Measurements from ENCODE around the gene GAL3ST3. TPM values are rescaled to one million over a fixed set of nuclear protein-coding genes. Genes with fewer than 3 reads are reported as not detected.
"Not testable (repeated sequence)": the region's sequence is repeated elsewhere in the genome, so short reads cannot be mapped to it uniquely, and the experiment has no call there.

GAL3ST3 gene
- not detected for total RNA-seq
- long read RNA-seq, donor 1 = 0 reads
- long read RNA-seq, donor 2 = 0 reads

- no peaks in the 10 kb centered on the region for H3K36me3 ChIP-seq (ENCODE audit: low read depth)
- intact Hi-C loops (cut with DNase I, micrococcal nuclease) = no loop called here
- no peak within 1 kb of the TSS for H3K4me3 ChIP-seq
- TF ChIP-seq CTCF (IDR thresholded peaks at IDR 0.05) = no peak
- ATAC-seq (no peak), DNase-seq (no peak)
- H3K4me1 ChIP-seq (ENCODE audit: low read depth) = peaks cover 21% of the 10 kb centered on the region
- H3K9me3 ChIP-seq = no peaks in the 10 kb centered on the region
These were observed at the start of gene GAL3ST3 for GRCh38 chr11:66048547-66049323. GAL3ST3 (minus strand) TSS chr11:66049161; CDS start chr11:66045415, 3,746 bp downstream.

GRCh38 chr11:66092125-66092524 lies 43.2 kb upstream of the GAL3ST3 start:
- intact Hi-C loops (cut with DNase I, micrococcal nuclease); H3K4me3 ChIP-seq; ATAC-seq; H3K4me1 ChIP-seq (ENCODE audit: low read depth); H3K36me3 ChIP-seq (ENCODE audit: low read depth); DNase-seq; H3K9me3 ChIP-seq: not testable (repeated sequence)

GRCh38 chr11:66090288-66090687 lies 41.3 kb upstream of the GAL3ST3 start:
- Histone ChIP-seq H3K36me3 (ENCODE audit: low read depth) (no peaks in the 10 kb centered on the region), H3K9me3 (no peaks in the 10 kb centered on the region), H3K4me1 (ENCODE audit: low read depth) (no peaks in the 10 kb centered on the region), H3K4me3 (no peak overlapping the region)
- DNase-seq = no peak
- TF ChIP-seq CTCF (IDR thresholded peaks at IDR 0.05) = no peak
- ATAC-seq = no peak
- intact Hi-C loops (cut with DNase I, micrococcal nuclease) = no loop called here

GRCh38 chr11:66089067-66089466 lies 40.1 kb upstream of the GAL3ST3 start:
- Histone ChIP-seq H3K4me1 (ENCODE audit: low read depth) (no peaks in the 10 kb centered on the region), H3K4me3 (no peak overlapping the region), H3K9me3 (no peaks in the 10 kb centered on the region), H3K36me3 (ENCODE audit: low read depth) (no peaks in the 10 kb centered on the region)
- no peak for DNase-seq
- TF ChIP-seq CTCF (IDR thresholded peaks at IDR 0.05) = no peak
- ATAC-seq = no peak
- intact Hi-C loops (cut with DNase I, micrococcal nuclease) = no loop called here

GRCh38 chr11:66087148-66087908 lies 38.4 kb upstream of the GAL3ST3 start:
- H3K4me3 ChIP-seq = no peak overlapping the region
- ATAC-seq = no peak
- H3K36me3 ChIP-seq (ENCODE audit: low read depth) = no peaks in the 10 kb centered on the region
- DNase-seq = no peak
- no peaks in the 10 kb centered on the region for H3K9me3 ChIP-seq
- intact Hi-C loops (cut with DNase I, micrococcal nuclease) = no loop called here
- no peaks in the 10 kb centered on the region for H3K4me1 ChIP-seq (ENCODE audit: low read depth)
- TF ChIP-seq CTCF (IDR thresholded peaks at IDR 0.05) = no peak

- intact Hi-C loops (cut with DNase I, micrococcal nuclease) = no loop called here
- no peak for DNase-seq
- H3K9me3 ChIP-seq = no peaks in the 10 kb centered on the region
- H3K4me1 ChIP-seq (ENCODE audit: low read depth) = peaks cover 19% of the 10 kb centered on the region
- H3K4me3 ChIP-seq = no peak overlapping the region
- TF ChIP-seq CTCF (IDR thresholded peaks at IDR 0.05) = no peak
- H3K36me3 ChIP-seq (ENCODE audit: low read depth) = no peaks in the 10 kb centered on the region
- no peak for ATAC-seq
These were observed 36.0 kb upstream of the GAL3ST3 start for GRCh38 chr11:66084821-66085475.

Measured in mucosa of descending colon (tissue), 3 donors.